ENCODE measurements around the gene HSD11B1. TPM values are rescaled to one million over a fixed set of nuclear protein-coding genes. Genes with fewer than 3 reads are reported as not detected.
A peak's percentile ranks its signal among the peaks of the same experiment; 100 is the strongest.

HSD11B1 gene
- total RNA-seq, 1 donor from 2014 or later = not detected

- DNase-seq (ENCODE audit: low read depth in 2 of 2) = no peak
Measured at GRCh38 chr1:209755256-209755655, 50.6 kb downstream of the HSD11B1 start.

- no peak for DNase-seq (ENCODE audit: low read depth in 2 of 2)
Measured at GRCh38 chr1:209755926-209756614, 51.4 kb downstream of the HSD11B1 start, which contains the start of gene TRAF3IP3. Gene TRAF3IP3 (plus strand): TSS chr1:209756053. CDS start chr1:209760040, 3,987 bp downstream.

DNA sequence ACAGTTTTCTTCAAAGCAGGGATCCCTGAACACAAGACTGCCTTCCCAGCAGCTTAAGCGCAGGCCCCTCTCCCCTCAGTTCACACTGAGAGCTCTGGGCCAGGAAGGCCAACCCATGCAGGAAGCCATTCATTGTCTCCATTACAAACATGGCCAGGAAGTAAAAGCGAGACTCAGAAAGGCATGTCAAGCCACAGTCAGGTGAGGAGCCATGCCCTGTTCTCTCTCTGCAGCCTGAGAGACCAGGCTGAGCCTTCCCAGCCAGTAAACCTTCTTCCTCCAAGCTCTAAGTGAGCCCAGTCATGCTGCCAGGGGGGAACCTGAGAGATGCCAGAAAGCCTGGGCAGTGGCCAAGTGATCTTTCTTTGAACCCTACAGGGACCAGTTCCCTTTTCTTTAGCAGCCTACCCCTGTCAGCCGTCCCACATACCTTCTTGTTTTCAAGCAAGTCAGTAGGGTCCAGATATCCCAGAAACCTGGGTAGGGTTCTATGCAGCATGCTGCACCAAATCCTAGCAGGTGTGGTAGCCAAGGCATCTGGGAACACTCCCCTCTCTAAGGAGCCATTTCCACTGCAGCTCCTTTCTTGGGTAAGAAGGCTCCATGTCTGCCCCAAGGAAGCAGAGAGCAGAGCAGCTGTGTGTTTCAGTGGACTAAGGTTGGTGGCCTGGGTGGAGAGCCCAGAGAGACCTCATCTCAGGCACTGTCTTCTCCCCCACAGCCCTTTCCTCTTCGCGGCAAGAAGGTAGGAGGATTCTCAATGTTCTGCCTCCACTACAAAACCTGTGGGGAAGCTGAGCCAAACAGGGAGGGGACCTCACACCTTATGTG lies 52.2 kb downstream of the HSD11B1 start:
- peak; percentile 16 to 36 for DNase-seq (ENCODE audit: low read depth in 2 of 2)

DNA sequence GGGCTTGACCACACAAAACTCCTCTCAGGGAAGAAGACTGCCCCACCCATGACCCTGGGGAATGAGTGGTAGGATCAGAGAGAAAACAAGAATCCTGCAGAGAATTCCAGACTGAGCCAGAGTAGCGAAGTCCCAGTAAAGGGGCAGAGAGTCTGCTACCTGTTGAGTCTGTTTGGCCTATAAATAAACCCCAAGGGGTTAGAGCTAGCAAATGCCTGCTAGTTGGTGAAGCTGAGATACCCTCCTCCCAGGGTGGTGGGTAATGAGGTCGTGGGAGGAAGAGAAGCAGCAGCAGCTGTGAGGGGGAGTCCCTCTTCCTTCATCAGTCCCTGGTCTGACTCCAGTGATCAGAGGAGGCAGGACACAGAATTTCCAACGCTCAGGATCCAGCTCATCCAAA lies 53.8 kb downstream of the HSD11B1 start:
- no peak for DNase-seq (ENCODE audit: low read depth in 2 of 2)

GRCh38 chr1:209759829-209760359 lies 55.2 kb downstream of the HSD11B1 start:
- no peak for DNase-seq (ENCODE audit: low read depth in 2 of 2)

- no peak for DNase-seq (ENCODE audit: low read depth in 2 of 2)
Measured at GRCh38 chr1:209761011-209761635, 56.5 kb downstream of the HSD11B1 start.

DNA sequence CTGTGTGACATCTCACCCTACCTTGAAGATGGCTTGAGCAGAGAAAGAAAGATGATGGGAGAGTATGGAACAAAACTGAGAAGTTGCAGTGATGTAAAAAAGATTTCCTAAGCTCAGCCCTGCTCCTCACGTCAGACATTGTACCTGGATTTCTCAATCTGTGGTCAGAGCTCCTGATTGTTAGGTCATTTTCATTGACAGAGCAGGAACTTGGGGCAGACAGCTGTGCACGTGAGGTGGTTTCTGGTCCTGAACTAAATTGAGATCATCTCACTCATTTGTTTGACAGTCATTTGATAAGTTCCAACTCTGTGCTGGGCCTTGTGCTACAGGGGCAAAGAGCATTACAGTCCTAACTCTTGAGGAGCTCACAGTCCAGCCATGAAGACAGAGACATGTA lies 61.4 kb downstream of the HSD11B1 start:
- DNase-seq (ENCODE audit: low read depth in 2 of 2) = no peak

- DNase-seq (ENCODE audit: low read depth in 2 of 2) = no peak
Measured at GRCh38 chr1:209767096-209767495, 62.5 kb downstream of the HSD11B1 start.

DNA sequence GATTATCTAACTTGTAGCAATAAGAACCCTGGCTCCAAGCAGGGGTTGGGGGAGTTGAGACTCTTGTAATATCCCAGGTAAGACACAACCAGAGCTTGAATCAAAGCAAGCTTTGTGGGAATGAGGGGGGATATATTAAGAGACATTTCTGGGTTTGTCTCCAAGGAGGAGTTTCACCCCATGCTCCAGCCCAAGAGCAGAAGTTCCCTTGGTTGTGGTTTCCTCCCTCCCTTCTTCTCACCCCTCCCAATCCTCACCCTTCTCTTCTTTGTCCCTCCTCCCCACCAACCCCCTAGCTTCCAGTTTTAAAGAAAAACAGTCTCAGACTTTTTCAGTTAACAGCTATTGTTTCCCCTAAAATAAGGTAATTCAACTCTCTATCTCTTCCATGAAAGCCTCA lies 63.1 kb downstream of the HSD11B1 start:
- DNase-seq (ENCODE audit: low read depth in 2 of 2) = no peak

GRCh38 chr1:209768354-209768774 lies 63.7 kb downstream of the HSD11B1 start:
- no peak for DNase-seq (ENCODE audit: low read depth in 2 of 2)

DNA sequence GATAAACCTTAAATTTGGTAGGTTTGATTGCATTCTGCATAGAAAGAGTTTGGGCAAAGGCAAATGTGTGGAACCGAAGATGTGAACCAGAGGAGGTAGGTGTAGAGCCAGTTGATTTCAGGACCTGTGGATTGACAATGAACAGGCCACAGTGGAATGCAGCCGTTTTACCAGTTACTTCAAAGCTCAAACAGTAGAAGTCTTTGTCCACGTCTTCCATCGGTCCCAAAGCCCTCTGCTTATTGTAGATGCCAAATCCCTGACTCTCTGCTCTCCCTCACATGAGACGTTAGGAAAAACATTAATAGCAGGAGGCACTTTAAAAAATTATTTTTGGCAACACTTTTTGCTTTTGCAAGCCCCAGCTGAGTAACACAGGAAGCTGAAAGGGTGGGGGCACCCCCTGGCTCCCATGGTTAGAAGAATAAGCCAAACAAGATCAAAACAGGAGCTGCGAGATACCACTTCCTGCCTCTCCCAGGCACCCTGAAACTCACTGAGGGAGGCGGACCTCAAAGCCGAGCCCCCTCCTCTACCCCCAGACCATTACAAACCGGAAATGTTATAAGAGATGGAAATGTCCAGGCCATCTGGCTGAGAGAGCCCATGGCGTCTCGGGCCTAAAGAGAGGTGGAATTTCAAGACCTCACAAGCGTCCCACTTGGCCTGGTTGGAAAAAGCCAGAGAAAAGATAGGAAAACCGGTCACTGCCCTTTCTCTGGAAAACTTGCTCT lies 64.7 kb downstream of the HSD11B1 start:
- DNase-seq (ENCODE audit: low read depth in 2 of 2) = peak; percentile 82 to 91

GRCh38 chr1:209769971-209770370 lies 65.3 kb downstream of the HSD11B1 start:
- DNase-seq (ENCODE audit: low read depth in 2 of 2) = no peak

DNA sequence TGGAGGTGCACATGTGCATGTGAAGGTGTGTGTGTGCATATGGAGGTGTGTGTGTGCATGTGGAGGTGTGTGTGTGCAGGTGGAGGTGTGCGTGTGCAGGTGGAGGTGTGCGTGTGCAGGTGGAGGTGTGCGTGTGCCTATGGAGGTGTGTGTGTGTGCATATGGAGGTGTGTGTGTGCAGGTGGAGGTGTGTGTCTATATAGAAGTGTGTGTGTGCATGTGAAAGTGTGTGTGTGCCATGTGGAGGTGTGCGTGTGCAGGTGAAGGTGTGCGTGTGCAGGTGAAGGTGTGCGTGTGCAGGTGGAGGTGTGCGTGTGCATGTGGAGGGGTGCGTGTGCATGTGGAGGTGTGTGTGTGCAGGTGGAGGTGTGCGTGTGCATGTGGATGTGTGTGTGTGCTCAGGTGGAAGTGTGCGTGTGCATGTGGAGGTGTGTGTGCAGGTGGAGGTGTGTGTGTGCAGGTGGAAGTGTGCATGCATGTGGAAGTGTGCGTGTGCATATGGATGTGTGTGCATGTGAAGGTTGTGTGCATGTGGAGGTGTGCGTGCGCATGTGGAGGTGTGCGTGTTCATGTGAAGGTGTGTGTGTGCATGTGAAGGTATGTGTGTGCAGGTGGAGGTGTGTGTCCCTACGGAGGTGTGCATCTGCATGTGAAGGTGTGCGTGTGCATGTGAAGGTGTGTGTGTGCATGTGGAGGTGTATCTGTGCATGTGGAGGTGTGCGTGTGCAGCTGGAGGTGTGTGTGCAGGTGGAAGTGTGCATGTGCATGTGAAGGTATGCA lies 66.2 kb downstream of the HSD11B1 start:
- no peak for DNase-seq (ENCODE audit: low read depth in 2 of 2)

GRCh38 chr1:209772126-209772525 lies 67.5 kb downstream of the HSD11B1 start:
- no peak for DNase-seq (ENCODE audit: low read depth in 2 of 2)

DNA sequence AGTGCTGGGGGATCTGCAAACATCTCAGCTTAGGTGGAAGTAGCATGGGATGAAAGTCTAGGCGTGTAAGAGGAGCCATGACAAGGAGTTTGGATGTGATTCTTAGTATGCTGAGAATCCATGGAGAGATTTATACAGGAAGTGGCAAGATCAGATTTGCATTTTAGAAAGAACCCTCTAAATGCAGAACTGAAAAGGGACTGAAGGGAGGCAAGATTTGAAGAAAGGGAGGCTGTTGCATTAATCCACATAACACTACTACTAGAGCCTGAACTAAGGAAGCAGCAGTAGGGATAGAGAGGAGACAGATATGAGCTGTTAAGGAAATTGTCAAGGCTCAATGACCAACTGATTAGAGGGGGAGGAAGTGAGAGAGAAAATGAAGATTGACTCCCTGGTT lies 69.9 kb downstream of the HSD11B1 start:
- no peak for DNase-seq (ENCODE audit: low read depth in 2 of 2)

DNA sequence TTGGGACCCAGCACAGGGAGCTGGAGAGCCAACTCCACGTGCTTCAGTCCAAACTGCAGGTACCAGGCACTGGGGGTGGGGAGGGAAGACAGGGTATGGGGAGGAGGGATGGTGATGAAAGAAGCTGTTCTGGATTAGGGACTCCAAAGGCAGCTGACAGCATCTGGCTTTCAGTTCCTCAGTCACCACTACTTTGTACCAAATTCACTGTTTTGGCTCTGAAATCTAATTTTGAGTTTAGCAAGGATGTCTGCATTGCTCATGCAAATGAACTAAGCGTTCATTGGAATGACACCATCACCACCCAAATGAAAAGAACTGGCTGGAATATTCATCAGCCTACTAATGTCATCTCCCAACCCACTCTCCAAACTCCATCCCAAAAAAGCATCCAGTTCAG lies 71.0 kb downstream of the HSD11B1 start:
- no peak for DNase-seq (ENCODE audit: low read depth in 2 of 2)

DNA sequence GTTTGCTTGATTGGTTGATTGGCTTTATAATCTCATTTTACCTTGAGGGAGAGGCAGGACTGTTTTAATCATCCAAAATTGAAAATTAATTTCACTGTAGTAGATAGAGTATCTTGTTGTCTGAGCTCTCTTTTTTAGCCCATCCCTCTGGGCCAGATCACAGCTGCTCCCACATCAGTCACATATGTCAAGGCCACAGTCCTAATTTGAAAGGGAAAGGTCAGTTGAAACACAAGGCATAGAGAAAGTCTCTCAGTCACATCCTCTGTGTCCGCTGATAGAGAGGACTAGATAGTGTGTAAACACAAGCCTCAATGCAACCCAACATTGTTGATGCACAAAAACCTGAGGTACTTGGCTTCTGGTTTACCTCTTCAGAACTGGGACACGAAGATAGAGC lies 72.9 kb downstream of the HSD11B1 start:
- no peak for DNase-seq (ENCODE audit: low read depth in 2 of 2)

- no peak for DNase-seq (ENCODE audit: low read depth in 2 of 2)
Measured at GRCh38 chr1:209778102-209778501, 73.5 kb downstream of the HSD11B1 start.

GRCh38 chr1:209780268-209780667 lies 75.6 kb downstream of the HSD11B1 start:
- DNase-seq (ENCODE audit: low read depth in 2 of 2) = no peak

DNA sequence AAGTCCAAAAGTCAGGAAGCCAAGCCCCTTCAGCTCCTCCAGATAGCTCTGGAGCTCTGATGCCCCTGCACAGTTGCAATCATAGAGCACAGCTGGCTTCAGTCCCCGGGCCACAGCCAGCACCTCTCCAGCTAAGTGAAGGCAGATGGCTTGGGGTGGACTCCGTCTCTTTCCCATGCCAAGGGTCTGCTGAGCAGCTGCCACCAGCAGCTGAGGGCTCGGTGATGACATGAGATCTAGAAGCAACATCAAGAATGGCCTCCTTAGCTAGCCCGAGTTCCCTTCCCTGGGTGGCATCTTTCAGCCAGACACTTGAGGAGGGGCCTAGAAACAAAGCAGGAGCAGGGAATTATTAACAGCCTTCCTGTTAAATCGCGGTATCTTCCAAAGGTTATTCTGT lies 78.7 kb downstream of the HSD11B1 start:
- DNase-seq (ENCODE audit: low read depth in 2 of 2) = no peak

Measured in lung microvascular endothelial cell (primary cell).